Mucosa of rectum (tissue), 2 donors: ENCODE data around the gene TNP2.

ENCODE experiments used
- H3K27ac ChIP-seq, 2 donors: one replicate each; pipeline ENCODE4 v1.7.0; 2013; ENCODE audit warnings: inconsistent platforms in 2 of 2, low read depth in 2 of 2, low read length in 2 of 2
- H3K27me3 ChIP-seq, 2 donors: one replicate each; pipeline ENCODE4 v1.7.0; 2013; ENCODE audit warnings: low read length in 2 of 2; ENCODE audit not compliant: control insufficient read depth in 2 of 2, insufficient read depth in 2 of 2
- H3K36me3 ChIP-seq, 2 donors: one replicate each; pipeline ENCODE4 v1.7.0; 2013; ENCODE audit warnings: low read length in 2 of 2; ENCODE audit not compliant: control insufficient read depth in 2 of 2, insufficient read depth in 2 of 2
- H3K4me1 ChIP-seq, 2 donors: one replicate each; pipeline ENCODE4 v1.7.0; 2013; ENCODE audit warnings: low read length in 2 of 2, mild to moderate bottlenecking in 1 of 2; ENCODE audit not compliant: control insufficient read depth in 2 of 2, insufficient read depth in 2 of 2
- H3K4me3 ChIP-seq, 2 donors: one replicate each; pipeline ENCODE4 v1.7.0; 2013; ENCODE audit warnings: low read length in 2 of 2
- H3K9ac ChIP-seq, 2 donors: one replicate each; pipeline ENCODE4 v1.7.0; 2013; ENCODE audit warnings: low read length in 2 of 2, low read depth in 1 of 2, mild to moderate bottlenecking in 1 of 2
- H3K9me3 ChIP-seq, 2 donors: one replicate each; pipeline ENCODE4 v1.7.0; 2013; ENCODE audit warnings: low read length in 2 of 2; ENCODE audit not compliant: control insufficient read depth in 2 of 2
- donor health status: healthy.
- donor health status: Normal muscosa, but diverticular disease.

Gene TNP2

GRCh38 chr16:11238272-11239202 is 30.6 kb downstream of the TNP2 start:
- Histone ChIP-seq H3K36me3 (no peaks in the 10 kb centered on the region), H3K4me3 (no peak overlapping the region), H3K27me3 (no peaks in the 10 kb centered on the region), H3K9me3 (no peaks in the 10 kb centered on the region), H3K9ac (no peak overlapping the region), H3K27ac (no peak overlapping the region), H3K4me1 (peaks cover 2 to 5% of the 10 kb centered on the region in 2 donors)

GRCh38 chr16:11236461-11237254 is 32.5 kb downstream of the TNP2 start:
- Histone ChIP-seq H3K36me3 (no peaks in the 10 kb centered on the region), H3K9me3 (no peaks in the 10 kb centered on the region), H3K27me3 (no peaks in the 10 kb centered on the region), H3K4me3 (no peak overlapping the region), H3K9ac (no peak overlapping the region), H3K4me1 (peaks cover 5 to 6% of the 10 kb centered on the region in 2 donors), H3K27ac (no peak overlapping the region)

DNA sequence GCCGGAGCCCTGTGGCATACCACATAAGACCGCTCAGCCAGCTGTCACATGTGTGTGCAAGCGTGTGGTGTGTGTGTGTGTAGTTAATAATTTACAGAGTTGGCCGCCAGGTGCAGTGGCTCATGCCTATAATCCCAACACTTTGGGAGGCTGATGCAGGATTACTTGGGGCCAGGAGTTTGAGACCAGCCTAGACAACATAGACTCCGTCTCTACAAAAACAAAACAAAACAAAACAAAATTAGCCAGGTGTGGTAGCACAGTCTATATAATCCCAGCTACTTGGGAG is 33.5 kb downstream of the TNP2 start:
- H3K9me3 ChIP-seq = no peaks in the 10 kb centered on the region
- H3K9ac ChIP-seq = no peak overlapping the region
- H3K4me1 ChIP-seq = peaks cover 5 to 6% of the 10 kb centered on the region in 2 donors
- no peak overlapping the region for H3K27ac ChIP-seq
- no peaks in the 10 kb centered on the region for H3K27me3 ChIP-seq
- H3K36me3 ChIP-seq = no peaks in the 10 kb centered on the region
- no peak overlapping the region for H3K4me3 ChIP-seq

- no peak overlapping the region for H3K27ac ChIP-seq
- H3K36me3 ChIP-seq = no peaks in the 10 kb centered on the region
- H3K9ac ChIP-seq = no peak overlapping the region
- no peaks in the 10 kb centered on the region for H3K9me3 ChIP-seq
- no peaks in the 10 kb centered on the region for H3K27me3 ChIP-seq
- no peak overlapping the region for H3K4me3 ChIP-seq
- H3K4me1 ChIP-seq = peaks cover 5 to 6% of the 10 kb centered on the region in 2 donors
Measured at GRCh38 chr16:11234884-11235702, 34.0 kb downstream of the TNP2 start.

DNA sequence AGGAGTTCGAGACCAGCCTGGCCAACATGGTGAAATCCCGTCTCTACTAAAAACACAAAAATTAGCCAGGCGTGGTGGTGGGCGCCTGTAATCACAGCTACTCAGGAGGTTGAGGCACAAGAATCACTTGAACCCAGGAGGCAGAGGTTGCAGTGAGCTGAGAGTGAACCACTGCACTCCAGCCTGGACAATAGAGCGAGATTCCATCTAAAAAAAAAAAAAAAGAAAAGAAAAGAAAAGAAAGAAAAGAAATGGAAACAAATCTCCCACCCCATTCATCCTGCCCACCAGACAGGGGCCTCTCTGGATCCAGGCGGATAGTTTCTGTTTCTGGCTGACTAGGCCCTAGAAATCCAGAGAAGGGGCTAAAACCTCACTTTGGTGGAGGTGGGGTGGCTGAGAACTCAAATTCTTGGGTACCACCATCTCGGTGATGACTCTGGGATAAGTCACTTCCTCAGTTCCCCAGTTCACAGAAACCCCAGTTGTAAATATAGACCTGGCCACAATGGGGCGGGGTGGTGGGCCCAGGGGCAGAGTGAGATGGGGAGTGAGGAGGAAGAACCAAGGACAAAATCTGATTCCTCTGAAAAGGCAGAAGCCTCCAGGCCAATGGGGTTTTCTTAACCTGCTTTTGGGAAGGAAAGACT is 35.3 kb downstream of the TNP2 start:
- Histone ChIP-seq H3K9me3 (no peaks in the 10 kb centered on the region), H3K4me1 (peaks cover 5 to 6% of the 10 kb centered on the region in 2 donors), H3K9ac (no peak overlapping the region), H3K4me3 (no peak overlapping the region), H3K27ac (peak overlapping the region; percentile 41 to 70), H3K27me3 (no peaks in the 10 kb centered on the region), H3K36me3 (no peaks in the 10 kb centered on the region)

- no peaks in the 10 kb centered on the region for H3K36me3 ChIP-seq
- H3K4me1 ChIP-seq = peaks cover 5 to 6% of the 10 kb centered on the region in 2 donors
- H3K9me3 ChIP-seq = no peaks in the 10 kb centered on the region
- no peaks in the 10 kb centered on the region for H3K27me3 ChIP-seq
- peak overlapping the region in 1 of 2 donors; percentile 11 for H3K9ac ChIP-seq
- no peak overlapping the region for H3K4me3 ChIP-seq
- H3K27ac ChIP-seq = peak overlapping the region; percentile 41 to 70
Measured at GRCh38 chr16:11232852-11233726, 36.0 kb downstream of the TNP2 start.

GRCh38 chr16:11232302-11232851 is 36.7 kb downstream of the TNP2 start:
- Histone ChIP-seq H3K9ac (peak overlapping the region in 1 of 2 donors; percentile 11), H3K27me3 (no peaks in the 10 kb centered on the region), H3K4me1 (peaks cover 5 to 6% of the 10 kb centered on the region in 2 donors), H3K9me3 (no peaks in the 10 kb centered on the region), H3K27ac (peak overlapping the region; percentile 38 to 70), H3K4me3 (no peak overlapping the region), H3K36me3 (no peaks in the 10 kb centered on the region)

GRCh38 chr16:11231367-11231970 is 37.7 kb downstream of the TNP2 start:
- Histone ChIP-seq H3K9me3 (no peaks in the 10 kb centered on the region), H3K9ac (no peak overlapping the region), H3K27ac (no peak overlapping the region), H3K27me3 (no peaks in the 10 kb centered on the region), H3K36me3 (no peaks in the 10 kb centered on the region), H3K4me1 (peaks cover 5 to 6% of the 10 kb centered on the region in 2 donors), H3K4me3 (no peak overlapping the region)
